GM18519 (cell line): Measurements from ENCODE around the gene COG2.
"Not testable (repeated sequence)": the region's sequence is repeated elsewhere in the genome, so short reads cannot be mapped to it uniquely, and the experiment has no call there.

ENCODE experiments used
- ATAC-seq: cut with Tn5 transposase; IDR thresholded peaks from one replicate; pipeline ENCODE4 v1.9.1; 2021; ENCODE audit warnings: mild to moderate bottlenecking, moderate library complexity; ENCODE audit not compliant: unreplicated experiment, low FRiP score

Gene COG2

GRCh38 chr1:230642263-230642959 lies at the start of gene COG2:
COG2 (plus strand) TSS chr1:230642481; CDS start chr1:230642607, 126 bp downstream.
- ATAC-seq = peak; percentile 93

- ATAC-seq = no peak
These were observed 49.4 kb upstream of the COG2 start for GRCh38 chr1:230592848-230593414.

- no peak for ATAC-seq
These were observed 48.0 kb upstream of the COG2 start for GRCh38 chr1:230594214-230594773.

- no peak for ATAC-seq
These were observed 47.1 kb upstream of the COG2 start for GRCh38 chr1:230595181-230595580.

GRCh38 chr1:230596306-230596705 lies 46.0 kb upstream of the COG2 start:
- ATAC-seq = no peak

GRCh38 chr1:230598745-230599144 lies 43.5 kb upstream of the COG2 start:
- no peak for ATAC-seq

- no peak for ATAC-seq
These were observed 42.2 kb upstream of the COG2 start for GRCh38 chr1:230599926-230600656.

- not testable (repeated sequence) for ATAC-seq
These were observed 41.5 kb upstream of the COG2 start for GRCh38 chr1:230600657-230601400.

- no peak for ATAC-seq
These were observed 33.1 kb upstream of the COG2 start for GRCh38 chr1:230609208-230609607.

- no peak for ATAC-seq
These were observed 31.7 kb upstream of the COG2 start for GRCh38 chr1:230610589-230610988.

- no peak for ATAC-seq
These were observed 31.0 kb upstream of the COG2 start for GRCh38 chr1:230611128-230611877.

- ATAC-seq = no peak
These were observed 30.4 kb upstream of the COG2 start for GRCh38 chr1:230611878-230612235.

- no peak for ATAC-seq
These were observed 29.6 kb upstream of the COG2 start for GRCh38 chr1:230612651-230613050.

GRCh38 chr1:230614121-230614520 lies 28.2 kb upstream of the COG2 start:
- ATAC-seq = no peak

GRCh38 chr1:230618537-230618936 lies 23.7 kb upstream of the COG2 start:
- no peak for ATAC-seq

- ATAC-seq = no peak
These were observed 21.5 kb upstream of the COG2 start for GRCh38 chr1:230620649-230621323.

- ATAC-seq = no peak
These were observed 20.8 kb upstream of the COG2 start for GRCh38 chr1:230621324-230622030.

GRCh38 chr1:230622151-230622550 lies 20.1 kb upstream of the COG2 start:
- no peak for ATAC-seq
